Aorta (tissue), 5 donors: ENCODE measurements around the gene TFRC. TPM values are rescaled to one million over a fixed set of nuclear protein-coding genes. Genes with fewer than 3 reads are reported as not detected.
"Not testable (repeated sequence)": the region's sequence is repeated elsewhere in the genome, so short reads cannot be mapped to it uniquely, and the experiment has no call there.

ENCODE experiments used
- ATAC-seq: fragments of 200-7000 bp; cut with Tn5 transposase; one replicate; pipeline ENCODE4 v1.9.1; 2022; ENCODE audit warnings: moderate library complexity; ENCODE audit not compliant: low FRiP score
- DNase-seq, 2 donors: peaks; one replicate each; pipeline ENCODE4 v3.0.0-alpha.2; 2020
- H3K27ac ChIP-seq, 2 donors: one replicate each; pipeline ENCODE4 v1.5.1; 2013; ENCODE audit warnings: low read length in 2 of 2, mild to moderate bottlenecking in 2 of 2, moderate library complexity in 2 of 2, control low read depth in 1 of 2, inconsistent platforms in 1 of 2, low read depth in 1 of 2
- H3K27me3 ChIP-seq, 2 donors: one replicate each; pipeline ENCODE4 v1.6.1; 2013; ENCODE audit warnings: control low read depth in 1 of 2, low read length in 1 of 2, mild to moderate bottlenecking in 1 of 2, moderate library complexity in 1 of 2; ENCODE audit not compliant: insufficient read depth in 2 of 2, control insufficient read depth in 1 of 2
- H3K36me3 ChIP-seq, 2 donors: one replicate each; pipeline ENCODE4 v1.6.1; 2013; ENCODE audit warnings: control low read depth in 1 of 2, low read length in 1 of 2, mild to moderate bottlenecking in 1 of 2; ENCODE audit not compliant: insufficient read depth in 2 of 2, control insufficient read depth in 1 of 2
- H3K4me1 ChIP-seq, 2 donors: one replicate each; pipeline ENCODE4 v1.6.1; 2013; ENCODE audit warnings: low read length in 2 of 2, control low read depth in 1 of 2, mild to moderate bottlenecking in 1 of 2, moderate library complexity in 1 of 2; ENCODE audit not compliant: insufficient read depth in 2 of 2, control insufficient read depth in 1 of 2
- H3K4me3 ChIP-seq, 2 donors: one replicate each; pipeline ENCODE4 v1.5.1; 2013; ENCODE audit warnings: low read length in 2 of 2, control low read depth in 1 of 2, mild to moderate bottlenecking in 1 of 2
- H3K9me3 ChIP-seq: one replicate; pipeline ENCODE4 v1.6.1; 2013; ENCODE audit warnings: mild to moderate bottlenecking, low read length; ENCODE audit not compliant: control insufficient read depth
- WGBS, 2 donors: extraction: QIAGEN DNeasy Blood & Tissue Kit; methylation state at CpG; one replicate each; pipeline ENCODE4 v1.1.7; 2013; 5-methylcytosine and 5-hydroxymethylcytosine counted together
- intact Hi-C, 2 donors: fragments of 100-400 bp; cut with DNase I; formaldehyde crosslinking; loops; one replicate each; pipeline versions ENCODE4 v1.14.2 to v1.15.0; 2022
- polyA plus RNA-seq, 2 donors: library from polyadenylated mRNA; stranded (reverse); fragments of 200-250 nt; gene quantifications; one replicate each; pipeline ENCODE4 v1.2.3, GENCODE V29; 2013
- total RNA-seq, 2 donors: library from RNA; stranded (reverse); fragmentation: NEBNext Ultra II Directional; extraction: Animal tissue kit (Norgen Biotek cat#: 25700); gene quantifications; one replicate each; pipeline ENCODE4 v1.2.1, GENCODE V29; 2021
- donor health status: healthy with polysubstance abuse.
- donor health status: Bipolar disorder and iron deficiency.
- donor health status: DM: no; HTN: no; CAD: no.
- donor health status: DM: no; HTN: no; CAD: no.
- donor health status: DM: yes; HTN: yes; CAD: no.

TFRC gene
- total and polyA plus RNA-seq, 4 donors: 19.5 to 141 (median 52.7) TPM

GRCh38 chr3:196019576-196019975 is 62.3 kb downstream of the TFRC start:
- H3K4me1 ChIP-seq, ATAC-seq, H3K36me3 ChIP-seq, intact Hi-C loops, H3K9me3 ChIP-seq, H3K4me3 ChIP-seq, H3K27ac ChIP-seq, DNase-seq, H3K27me3 ChIP-seq: not testable (repeated sequence)
- WGBS, 2 donors: 13 to 15% methylated on average over 11 to 12 of the region's 12 CpGs

GRCh38 chr3:196018159-196018558 is 63.7 kb downstream of the TFRC start:
- intact Hi-C loops, DNase-seq, H3K9me3 ChIP-seq, ATAC-seq, H3K27ac ChIP-seq, H3K4me1 ChIP-seq, H3K4me3 ChIP-seq, H3K27me3 ChIP-seq, H3K36me3 ChIP-seq: not testable (repeated sequence)
- 87 to 88% methylated on average over 5 of the region's 5 CpGs for WGBS, 2 donors

DNA sequence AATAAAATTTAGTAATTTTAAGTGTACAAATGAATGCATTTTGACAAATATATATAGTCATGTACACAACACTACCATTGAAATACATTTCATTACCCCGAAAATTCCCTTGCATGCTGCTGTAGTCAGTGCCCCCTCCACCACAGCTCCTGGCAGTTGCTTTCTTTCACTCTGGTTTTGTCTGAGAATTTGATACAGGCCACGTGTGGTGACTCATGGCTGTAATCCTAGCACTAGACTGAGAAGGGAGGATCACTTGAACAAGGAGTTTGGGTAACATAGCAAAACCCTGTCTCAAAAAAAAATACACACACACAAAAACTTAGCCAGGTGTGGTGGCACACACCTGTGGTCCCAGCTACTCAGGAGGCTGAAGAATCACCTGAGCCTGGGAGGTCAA is 65.4 kb downstream of the TFRC start:
- Histone ChIP-seq H3K36me3 (no peaks in the 10 kb centered on the region), H3K4me1 (no peaks in the 10 kb centered on the region), H3K4me3 (no peak overlapping the region), H3K9me3 (no peaks in the 10 kb centered on the region), H3K27ac (no peak overlapping the region), H3K27me3 (no peaks in the 10 kb centered on the region)
- ATAC-seq (no peak), DNase-seq (no peak)
- WGBS, 2 donors: 65 to 66% methylated on average over 2 of the region's 2 CpGs
- intact Hi-C loops: no loop called here

DNA sequence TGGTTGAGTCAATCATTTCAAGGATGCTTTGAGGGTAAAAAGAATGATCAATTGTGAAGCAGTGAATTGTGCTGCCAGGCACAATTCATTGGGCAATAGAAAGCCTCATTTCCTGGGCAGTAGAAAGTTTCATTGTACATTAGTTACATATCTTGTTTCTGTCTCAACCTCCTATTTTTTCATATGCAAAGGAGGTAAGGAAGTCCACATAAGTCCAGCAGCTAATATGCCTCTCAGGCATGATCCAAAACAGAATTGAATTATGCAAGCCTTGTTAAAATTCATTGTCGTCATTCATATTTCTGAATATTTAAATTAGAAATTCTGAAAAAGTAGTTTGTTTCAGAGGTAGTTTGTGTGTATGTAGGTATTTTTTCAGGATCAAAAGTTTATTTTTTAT is 65.8 kb downstream of the TFRC start:
- DNase-seq (no peak), ATAC-seq (no peak)
- Histone ChIP-seq H3K4me3 (no peak overlapping the region), H3K9me3 (no peaks in the 10 kb centered on the region), H3K36me3 (no peaks in the 10 kb centered on the region), H3K27me3 (no peaks in the 10 kb centered on the region), H3K27ac (no peak overlapping the region), H3K4me1 (no peaks in the 10 kb centered on the region)
- WGBS, 2 donors: 94 to 96% methylated on average over 1 of the region's 1 CpG
- intact Hi-C loops: no loop called here

DNA sequence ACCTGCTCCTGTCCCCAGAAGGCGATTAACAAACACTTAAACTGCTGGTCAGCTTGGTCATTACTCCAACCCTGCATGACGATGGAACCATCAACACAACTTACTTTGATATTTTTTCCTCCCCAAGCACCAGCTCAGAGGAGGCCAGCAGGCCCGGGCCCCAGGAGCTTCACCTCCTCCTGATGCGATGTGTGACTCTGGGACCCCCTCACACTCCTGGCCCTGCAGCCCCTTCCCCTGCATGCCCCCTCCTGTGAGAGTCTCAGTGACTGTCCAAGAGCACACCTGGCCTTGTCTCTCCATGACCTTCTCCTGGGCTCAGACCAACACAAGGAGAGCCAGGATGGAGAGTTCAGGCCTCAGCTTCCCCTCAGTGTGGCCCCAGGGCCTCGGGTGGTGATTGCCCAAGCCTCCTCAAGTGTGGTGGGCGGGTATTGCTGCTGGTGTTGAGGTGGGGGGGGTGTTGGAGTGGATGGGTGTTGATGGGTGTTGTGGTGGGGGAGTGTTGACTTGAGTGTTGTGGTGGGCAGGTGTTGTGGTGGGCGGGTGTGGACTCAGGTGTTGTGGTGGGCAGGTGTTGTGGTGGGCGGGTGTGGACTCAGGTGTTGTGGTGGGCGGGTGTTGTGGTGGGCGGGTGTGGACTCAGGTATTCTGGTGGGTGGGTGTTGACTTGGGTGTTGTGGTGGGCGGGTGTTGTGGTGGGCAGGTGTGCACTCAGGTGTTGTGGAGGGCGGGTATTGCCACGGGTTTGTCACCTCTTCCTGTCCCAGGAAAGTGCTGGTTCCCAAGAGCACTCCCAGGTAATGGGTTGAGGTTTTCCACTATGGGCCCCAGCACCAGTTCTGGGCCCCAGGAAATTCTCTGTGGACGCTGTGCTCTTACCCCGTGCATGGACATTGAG is 68.1 kb downstream of the TFRC start:
- Histone ChIP-seq H3K36me3 (no peaks in the 10 kb centered on the region), H3K27me3 (no peaks in the 10 kb centered on the region), H3K27ac (no peak overlapping the region), H3K4me1 (no peaks in the 10 kb centered on the region), H3K9me3 (no peaks in the 10 kb centered on the region), H3K4me3 (no peak overlapping the region)
- DNase-seq (no peak), ATAC-seq (no peak)
- 88 to 90% methylated on average over 15 of the region's 15 CpGs for WGBS, 2 donors
- intact Hi-C loops: no loop called here

DNA sequence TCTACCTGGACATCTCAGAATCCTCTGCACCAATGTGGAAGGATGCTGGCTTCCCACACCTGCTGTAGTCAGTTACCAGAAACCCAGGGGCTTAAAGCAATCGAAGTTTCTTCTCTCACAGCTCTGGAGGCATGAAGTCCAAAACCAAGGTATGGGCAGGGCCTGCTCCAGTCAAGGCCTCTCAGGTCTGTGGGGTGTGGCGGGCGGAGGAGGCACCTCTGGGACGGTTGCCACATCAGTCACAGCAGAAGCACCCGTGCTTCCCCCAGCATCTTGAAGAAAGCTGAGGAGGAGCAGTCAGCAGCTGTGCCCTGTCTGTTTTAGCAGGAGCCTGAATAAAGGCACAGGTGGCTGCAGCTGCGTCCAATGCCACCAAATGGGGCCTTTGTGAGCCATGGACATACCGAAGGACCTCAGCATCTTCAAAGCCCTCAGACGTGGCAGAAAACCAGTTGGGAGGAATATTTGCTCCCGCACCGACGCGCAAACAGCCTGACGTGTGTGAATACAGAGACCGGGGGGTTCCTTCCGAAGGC is 68.9 kb downstream of the TFRC start:
- Histone ChIP-seq H3K4me3 (no peak overlapping the region), H3K4me1 (no peaks in the 10 kb centered on the region), H3K27me3 (no peaks in the 10 kb centered on the region), H3K36me3 (no peaks in the 10 kb centered on the region), H3K27ac (no peak overlapping the region), H3K9me3 (no peaks in the 10 kb centered on the region)
- intact Hi-C loops: no loop called here
- ATAC-seq (no peak), DNase-seq (no peak)
- WGBS, 2 donors: 82 to 84% methylated on average over 15 of the region's 15 CpGs

- DNase-seq (no peak), ATAC-seq (no peak)
- Histone ChIP-seq H3K4me1 (no peaks in the 10 kb centered on the region), H3K36me3 (no peaks in the 10 kb centered on the region), H3K27ac (no peak overlapping the region), H3K27me3 (no peaks in the 10 kb centered on the region), H3K9me3 (no peaks in the 10 kb centered on the region), H3K4me3 (no peak overlapping the region)
- 26 to 31% methylated on average over 4 of the region's 4 CpGs for WGBS, 2 donors
- intact Hi-C loops: no loop called here
These were observed 69.4 kb downstream of the TFRC start for GRCh38 chr3:196012481-196012880.

DNA sequence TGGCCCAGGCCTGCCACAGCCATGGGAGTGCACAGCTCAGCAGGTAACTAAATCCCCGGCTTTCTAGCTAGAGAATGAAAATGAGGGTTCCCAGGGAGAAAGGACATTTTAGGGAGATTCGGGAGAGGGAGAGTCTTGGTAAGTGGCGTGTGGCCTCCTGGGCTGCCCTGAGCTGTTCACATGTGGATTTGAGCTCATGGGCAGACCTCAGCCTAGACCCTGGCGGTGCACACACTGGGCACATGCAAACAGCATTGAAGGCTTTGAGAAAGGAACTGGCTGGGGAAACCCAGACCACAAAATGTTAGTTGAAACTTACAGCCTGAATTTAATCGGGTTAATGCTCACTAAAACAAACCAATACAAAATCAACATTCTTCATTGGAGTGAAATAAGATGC is 72.4 kb downstream of the TFRC start:
- WGBS, 2 donors: 83 to 90% methylated on average over 5 of the region's 5 CpGs
- H3K36me3 ChIP-seq: no peaks in the 10 kb centered on the region
- intact Hi-C loops: no loop called here
- H3K4me1 ChIP-seq: no peaks in the 10 kb centered on the region
- ATAC-seq (no peak), DNase-seq (no peak)
- no peaks in the 10 kb centered on the region for H3K9me3 ChIP-seq
- H3K4me3 ChIP-seq: no peak overlapping the region
- H3K27me3 ChIP-seq: no peaks in the 10 kb centered on the region
- H3K27ac ChIP-seq: no peak overlapping the region

DNA sequence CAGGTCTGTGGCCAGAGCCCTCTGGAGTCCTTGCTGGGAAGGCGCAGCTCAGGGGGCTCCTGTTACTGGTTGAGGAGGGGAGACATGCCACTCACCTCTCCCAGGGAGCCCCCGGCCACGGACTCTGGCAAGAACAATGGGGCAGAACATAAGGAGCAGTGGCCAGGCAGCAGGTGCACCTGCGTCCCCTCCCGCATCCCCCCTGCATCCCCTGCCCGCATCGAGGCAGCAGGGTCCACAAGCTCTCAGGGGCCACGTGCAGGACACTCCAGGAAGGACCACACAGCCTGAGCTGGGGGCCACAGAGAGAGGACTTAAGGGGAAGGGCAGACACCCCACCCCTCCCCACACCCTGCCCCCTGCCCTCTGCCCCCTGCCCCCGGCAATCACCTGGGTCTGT is 73.0 kb downstream of the TFRC start:
- ATAC-seq (no peak), DNase-seq (no peak)
- no peak overlapping the region for H3K4me3 ChIP-seq
- intact Hi-C loops: no loop called here
- H3K27me3 ChIP-seq: no peaks in the 10 kb centered on the region
- 82 to 92% methylated on average over 9 of the region's 9 CpGs for WGBS, 2 donors
- no peaks in the 10 kb centered on the region for H3K4me1 ChIP-seq
- H3K36me3 ChIP-seq: no peaks in the 10 kb centered on the region
- H3K27ac ChIP-seq: no peak overlapping the region
- H3K9me3 ChIP-seq: no peaks in the 10 kb centered on the region
